GM12872 (cell line): ENCODE measurements around the gene HCK.

Experiments
- CTCF ChIP-seq: IDR thresholded peaks from 3 replicates; pipeline ENCODE4 v1.5.1; 2011; ENCODE audit warnings: low read depth, mild to moderate bottlenecking, low read length, moderate library complexity; ENCODE audit not compliant: insufficient read depth

Gene HCK

GRCh38 chr20:32056708-32057483, 4.9 kb downstream of the HCK start:
- no peak for TF ChIP-seq CTCF

GRCh38 chr20:32057656-32058184, 5.7 kb downstream of the HCK start:
- TF ChIP-seq CTCF = no peak

GRCh38 chr20:32059189-32059588, 7.1 kb downstream of the HCK start:
- TF ChIP-seq CTCF = no peak

- TF ChIP-seq CTCF = no peak
These were observed 10.7 kb downstream of the HCK start for GRCh38 chr20:32062776-32063170.

GRCh38 chr20:32063695-32064094, 11.7 kb downstream of the HCK start:
- TF ChIP-seq CTCF = no peak

GRCh38 chr20:32064667-32065066, 12.6 kb downstream of the HCK start:
- TF ChIP-seq CTCF = no peak

- no peak for TF ChIP-seq CTCF
These were observed 15.3 kb downstream of the HCK start for GRCh38 chr20:32067234-32067821.
